Colonic mucosa (tissue), 4 donors: ENCODE measurements around the gene CH25H. TPM values are rescaled to one million over a fixed set of nuclear protein-coding genes. Genes with fewer than 3 reads are reported as not detected.
"Not testable (repeated sequence)": the region's sequence is repeated elsewhere in the genome, so short reads cannot be mapped to it uniquely, and the experiment has no call there.

Source experiments
- DNase-seq: peaks from one replicate; pipeline ENCODE4 v3.0.0-alpha.2; 2020
- H3K27ac ChIP-seq: fragments of 200-600 bp; one replicate; pipeline ENCODE4 v1.8.0; 2021
- H3K27me3 ChIP-seq: fragments of 200-600 bp; one replicate; pipeline ENCODE4 v1.8.0; 2021
- H3K36me3 ChIP-seq: fragments of 200-600 bp; one replicate; pipeline ENCODE4 v1.8.0; 2021
- H3K4me1 ChIP-seq: fragments of 200-600 bp; one replicate; pipeline ENCODE4 v1.8.0; 2021; ENCODE audit warnings: mild to moderate bottlenecking
- H3K4me3 ChIP-seq: fragments of 200-600 bp; one replicate; pipeline ENCODE4 v1.8.0; 2021
- H3K9ac ChIP-seq, 2 donors: one replicate each; pipeline ENCODE4 v1.7.0; 2013; ENCODE audit warnings: control low read depth in 2 of 2, low read depth in 2 of 2, low read length in 2 of 2
- H3K9me3 ChIP-seq: fragments of 200-600 bp; one replicate; pipeline ENCODE4 v1.8.0; 2021
- CTCF ChIP-seq: fragments of 200-600 bp; IDR thresholded peaks from one replicate; pipeline ENCODE4 v1.8.0; 2022; ENCODE audit warnings: antibody characterized with exemption, mild to moderate bottlenecking
- intact Hi-C: fragments of 100-400 bp; cut with DNase I; formaldehyde crosslinking; loops from one replicate; pipeline ENCODE4 v1.14.1; 2022
- total RNA-seq, 2 donors: library from RNA; stranded (reverse); fragmentation: NEBNext Ultra II Directional in 1 of 2; extraction: Animal tissue kit (Norgen Biotek cat#: 25700) in 1 of 2; gene quantifications; one replicate each; pipeline ENCODE4 v1.2.1, GENCODE V29; 2021
- donor health status: healthy.
- donor health status: DM: no; HTN: no; CAD: no.
- donor health status: DM: no; HTN: no; CAD: no.

The CH25H gene
- total RNA-seq = 1 to 10 TPM in 1 of 2 donors, under 1 TPM in 1; 0.40 to 1.7 TPM

DNA sequence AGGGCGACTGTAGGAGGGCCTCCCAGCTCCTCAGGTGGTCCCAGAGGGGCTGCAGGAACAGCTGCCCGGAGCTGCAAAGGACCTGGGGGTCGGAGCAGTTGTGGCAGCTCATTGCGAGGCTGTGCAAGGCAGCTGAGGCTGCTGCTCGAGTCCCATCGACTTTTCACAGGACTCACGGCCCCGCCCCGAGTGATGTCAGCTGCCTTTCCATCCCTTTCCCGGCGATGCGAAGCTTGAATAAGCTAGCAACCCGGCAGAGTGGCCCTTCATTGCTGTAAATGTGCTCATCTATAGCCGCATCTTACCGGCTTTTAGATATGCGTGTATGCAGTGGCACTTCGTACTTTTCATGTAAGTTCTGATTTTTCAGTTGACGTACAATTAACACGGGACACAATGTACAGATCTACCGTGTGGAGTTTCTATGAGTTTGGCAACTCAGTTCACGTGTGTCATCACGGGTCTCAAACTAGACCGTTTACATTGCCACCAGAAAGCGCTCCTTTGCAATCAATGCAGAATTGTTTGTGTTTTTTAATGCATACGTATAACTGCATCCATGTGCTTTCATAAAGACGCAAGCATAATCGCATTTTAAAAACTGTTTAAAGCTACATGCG, at the start of gene CH25H:
Gene CH25H (minus strand): TSS at position 137 of the 620 bp plus-strand sequence. CDS start 25 bp downstream, at position 112.
- intact Hi-C loops = no loop called here
- peak within 1 kb of the TSS; percentile 45 for H3K27ac ChIP-seq
- DNase-seq = peak; percentile 79
- H3K4me3 ChIP-seq = peak within 1 kb of the TSS; percentile 38
- H3K9me3 ChIP-seq = no peaks in the 10 kb centered on the region
- peaks cover 29% of the 10 kb centered on the region for H3K27me3 ChIP-seq
- no peaks in the 10 kb centered on the region for H3K36me3 ChIP-seq
- H3K4me1 ChIP-seq = no peaks in the 10 kb centered on the region
- TF ChIP-seq CTCF = no peak
- H3K9ac ChIP-seq = peak within 1 kb of the TSS; percentile 38 to 58

- intact Hi-C loops = no loop called here
- DNase-seq = no peak
- H3K27ac ChIP-seq = no peak overlapping the region
Observed at GRCh38 chr10:89256340-89256739, 49.2 kb upstream of the CH25H start.

DNA sequence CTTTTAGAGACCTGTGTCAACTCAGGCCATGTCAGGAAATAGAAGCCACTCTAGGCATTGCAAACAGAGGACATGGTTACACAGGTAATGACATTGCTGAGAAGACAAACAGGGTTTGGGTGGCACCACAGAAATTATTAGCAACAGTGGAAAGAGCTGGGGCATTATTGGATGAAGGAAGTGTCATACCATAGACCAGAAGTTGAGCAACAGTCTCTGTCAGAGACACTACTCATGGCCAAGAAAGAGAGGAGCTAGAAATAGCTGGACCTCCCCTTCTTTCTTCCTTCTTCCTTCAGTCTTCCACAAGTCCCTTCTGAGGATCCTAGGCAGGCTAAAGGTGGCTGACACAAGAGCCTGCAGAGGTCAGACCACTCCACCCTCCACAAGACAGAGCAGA, 48.7 kb upstream of the CH25H start:
- H3K4me3 ChIP-seq = no peak overlapping the region
- TF ChIP-seq CTCF = no peak
- peaks cover 2% of the 10 kb centered on the region for H3K4me1 ChIP-seq
- H3K9ac ChIP-seq = no peak overlapping the region
- H3K36me3 ChIP-seq = no peaks in the 10 kb centered on the region
- no peaks in the 10 kb centered on the region for H3K27me3 ChIP-seq
- no peak for DNase-seq
- H3K27ac ChIP-seq = no peak overlapping the region
- intact Hi-C loops = no loop called here
- H3K9me3 ChIP-seq = no peaks in the 10 kb centered on the region

More at GRCh38 chr10:89256340-89256739, 49.2 kb upstream of the CH25H start:
- no peak overlapping the region for H3K9ac ChIP-seq
- TF ChIP-seq CTCF = no peak
- no peak overlapping the region for H3K4me3 ChIP-seq
- H3K4me1 ChIP-seq = no peaks in the 10 kb centered on the region
- H3K9me3 ChIP-seq = no peaks in the 10 kb centered on the region
- no peaks in the 10 kb centered on the region for H3K27me3 ChIP-seq
- H3K36me3 ChIP-seq = no peaks in the 10 kb centered on the region

DNA sequence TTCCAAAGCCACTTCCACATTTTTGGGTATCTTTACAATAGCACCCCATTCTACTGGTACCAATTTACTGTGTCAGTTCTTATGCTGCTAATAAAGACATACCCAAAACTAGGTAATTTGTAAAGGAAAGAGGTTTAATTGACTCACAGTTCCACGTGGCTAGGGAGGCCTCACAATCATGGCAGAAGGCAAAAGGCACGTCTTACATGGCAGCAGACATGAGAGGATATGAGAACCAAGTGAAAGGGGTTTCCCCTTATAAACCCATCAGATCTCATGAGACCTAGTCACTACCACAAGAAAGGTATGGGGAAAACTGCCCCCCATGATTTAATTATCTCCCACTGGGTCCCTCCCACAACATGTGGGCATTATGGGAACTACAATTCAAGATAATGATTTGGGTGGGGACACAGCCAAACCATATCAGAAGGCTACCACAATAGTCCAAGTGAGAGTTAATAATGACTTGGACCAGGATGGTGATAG, 48.0 kb upstream of the CH25H start:
- H3K9ac ChIP-seq, H3K36me3 ChIP-seq, H3K9me3 ChIP-seq, DNase-seq, H3K27ac ChIP-seq, H3K4me3 ChIP-seq, H3K4me1 ChIP-seq, intact Hi-C loops, H3K27me3 ChIP-seq: not testable (repeated sequence)

DNA sequence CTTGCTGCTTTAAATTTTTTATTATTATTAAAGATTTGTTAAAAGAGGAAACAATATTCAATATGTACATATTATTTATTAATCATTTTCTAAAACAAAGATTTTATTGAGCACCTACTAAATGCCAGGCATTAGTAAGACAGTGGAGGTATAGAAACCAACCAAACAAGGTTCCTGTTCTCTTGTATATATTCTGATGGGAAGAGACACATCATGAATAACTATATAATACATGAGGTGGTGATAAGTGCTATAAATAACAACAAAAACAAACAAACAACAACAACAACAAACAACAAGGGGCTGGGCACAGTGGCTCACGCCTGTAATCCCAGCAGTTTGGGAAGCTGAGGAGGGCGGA, 45.1 kb upstream of the CH25H start:
- no peak for TF ChIP-seq CTCF
- intact Hi-C loops = no loop called here
- Histone ChIP-seq H3K27me3 (no peaks in the 10 kb centered on the region), H3K9ac (no peak overlapping the region), H3K36me3 (no peaks in the 10 kb centered on the region), H3K9me3 (no peaks in the 10 kb centered on the region), H3K4me1 (peaks cover 6% of the 10 kb centered on the region), H3K27ac (no peak overlapping the region), H3K4me3 (peak overlapping the region; percentile 66)
- DNase-seq = no peak

DNA sequence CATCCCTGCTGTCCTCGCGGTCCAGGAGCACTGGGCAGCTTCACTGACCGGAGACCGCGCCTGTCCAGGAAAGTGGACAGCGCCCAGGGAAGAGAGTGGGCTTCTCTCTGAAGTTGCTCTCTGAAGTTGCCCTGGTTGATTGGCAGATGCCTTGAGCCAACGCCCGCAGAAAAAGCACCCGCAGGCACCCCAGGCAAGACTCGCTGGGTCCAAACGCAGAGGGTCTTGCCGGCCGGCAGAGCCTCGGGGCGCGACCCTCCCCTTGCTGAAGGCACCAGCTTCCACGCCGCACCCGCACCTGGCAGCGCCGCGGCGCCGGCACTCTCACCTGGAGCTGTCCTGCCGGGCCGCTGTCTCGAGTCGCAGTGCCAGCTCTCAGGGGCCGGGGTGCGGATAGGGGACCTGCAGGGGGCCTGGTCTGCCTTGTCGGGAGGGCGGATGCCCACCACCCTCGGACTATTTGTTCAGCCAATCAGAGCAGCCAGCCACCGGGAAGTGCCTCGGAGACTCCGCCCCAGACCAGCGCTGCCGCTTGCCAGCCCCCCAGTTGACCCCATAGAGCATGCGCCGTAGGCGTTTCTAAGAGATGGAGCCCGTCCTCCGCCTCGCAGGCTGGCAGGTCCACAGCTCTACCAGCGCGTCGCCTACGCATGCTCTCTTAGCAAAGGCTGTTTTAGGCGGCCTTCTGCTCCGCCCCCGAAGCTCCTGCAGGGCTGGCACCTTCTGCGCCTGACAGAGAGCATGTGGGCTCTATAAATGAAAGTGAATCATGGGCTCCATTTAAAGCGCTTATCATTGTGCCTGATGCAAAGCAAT, 44.5 kb upstream of the CH25H start, which contains the start of gene LIPA:
Gene LIPA (minus strand): TSS at position 367 of the 816 bp plus-strand sequence. CDS start 4,127 bp downstream, outside the sequence.
- Histone ChIP-seq H3K27me3 (no peaks in the 10 kb centered on the region), H3K36me3 (no peaks in the 10 kb centered on the region)
- intact Hi-C loops = no loop called here

More for the DNA sequence above, 44.5 kb upstream of the CH25H start, which contains the start of gene LIPA:
- Histone ChIP-seq H3K27ac (peak within 1 kb of the TSS; percentile 30), H3K4me1 (peaks cover 6% of the 10 kb centered on the region), H3K9ac (peak within 1 kb of the TSS; percentile 62 to 66), H3K4me3 (peak within 1 kb of the TSS; percentile 66), H3K9me3 (no peaks in the 10 kb centered on the region)
- DNase-seq = peak; percentile 95
- TF ChIP-seq CTCF = no peak
